Activated CD4-positive, alpha-beta memory T cell treated with anti-CD3 and anti-CD28 coated beads, Interleukin-2, amount 10 ng/mL, durations not matched to agents 7 days and 5 days (primary cell): Measurements from ENCODE around the gene ACTA1. TPM values are rescaled to one million over a fixed set of nuclear protein-coding genes. Genes with fewer than 3 reads are reported as not detected.
"Not testable (repeated sequence)": the region's sequence is repeated elsewhere in the genome, so short reads cannot be mapped to it uniquely, and the experiment has no call there.

Experiments
- CTCF ChIA-PET: fragments of 350-600 bp; sonication (Branson Sonifier 250); formaldehyde crosslinking; loops from one replicate; lab custom pipeline; 2021; ENCODE audit warnings: antibody characterized with exemption, inconsistent platforms; lab: Charles Lee
- POLR2A ChIA-PET: fragments of 350-600 bp; sonication (Branson Sonifier 250); formaldehyde crosslinking; loops from one replicate; lab custom pipeline; 2021; ENCODE audit warnings: antibody characterized with exemption; lab: Charles Lee
- DNase-seq: peaks from one replicate; pipeline ENCODE4 v3.0.0-alpha.2; 2020
- H3K27ac Mint-ChIP-seq: one replicate; pipeline ENCODE4 v1.8.0; 2021; ENCODE audit warnings: mild to moderate bottlenecking, mixed read lengths
- H3K27me3 Mint-ChIP-seq: one replicate; pipeline ENCODE4 v1.8.0; 2021; ENCODE audit warnings: mixed read lengths
- H3K36me3 Mint-ChIP-seq: one replicate; pipeline ENCODE4 v1.8.0; 2021; ENCODE audit warnings: low read depth, mixed read lengths
- H3K4me1 Mint-ChIP-seq: one replicate; pipeline ENCODE4 v1.8.0; 2021; ENCODE audit warnings: mixed read lengths
- H3K4me3 Mint-ChIP-seq: one replicate; pipeline ENCODE4 v1.8.0; 2021; ENCODE audit warnings: mild to moderate bottlenecking, mixed read lengths
- H3K9me3 Mint-ChIP-seq: one replicate; pipeline ENCODE4 v1.8.0; 2021; ENCODE audit warnings: mixed read lengths
- total RNA-seq, 2 experiments: library from RNA; stranded (reverse); gene quantifications; one replicate each; pipeline ENCODE4 v1.2.3, GENCODE V29; 2021

The ACTA1 gene
- total RNA-seq, 2 experiments from 2014 or later = not detected

DNA sequence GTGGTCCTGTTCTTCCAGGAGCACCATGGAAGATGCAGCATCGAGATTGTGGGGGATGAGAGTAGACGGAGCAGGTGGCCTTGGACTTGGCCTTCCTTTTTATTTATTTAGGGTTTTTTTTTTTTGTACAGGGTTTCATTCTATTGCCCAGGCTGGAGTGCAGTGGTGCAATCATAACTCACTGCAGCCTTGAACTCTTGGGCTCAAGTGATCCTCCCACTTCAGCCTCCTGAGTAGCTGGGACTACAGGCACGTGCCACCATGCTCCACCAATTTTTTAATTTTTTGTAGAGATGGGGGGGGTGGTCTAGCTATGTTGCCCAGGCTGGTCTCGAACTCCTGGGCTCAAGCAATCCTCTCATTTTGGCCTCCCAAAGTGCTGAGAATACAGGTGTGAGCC lies 31.6 kb downstream of the ACTA1 start:
- peaks cover 45% of the 10 kb centered on the region for H3K27me3 Mint-ChIP-seq
- H3K27ac Mint-ChIP-seq, H3K4me1 Mint-ChIP-seq, H3K4me3 Mint-ChIP-seq, POLR2A ChIA-PET, H3K36me3 Mint-ChIP-seq, DNase-seq, H3K9me3 Mint-ChIP-seq: not testable (repeated sequence)
- CTCF ChIA-PET = interaction anchor here (0.9 kb wide), 1 partner anchor 15 kb away, joined by 7 read pairs; no protein-coding TSS in a partner anchor

- no peaks in the 10 kb centered on the region for H3K36me3 Mint-ChIP-seq
- ChIA-PET CTCF (interaction anchor here (1.6 kb wide), 1 partner anchor 84 kb away, joined by 4 read pairs; no protein-coding TSS in a partner anchor), POLR2A (no interaction called here)
- H3K4me1 Mint-ChIP-seq = peaks cover 1% of the 10 kb centered on the region
- no peaks in the 10 kb centered on the region for H3K9me3 Mint-ChIP-seq
- no peak overlapping the region for H3K27ac Mint-ChIP-seq
- no peak overlapping the region for H3K4me3 Mint-ChIP-seq
- DNase-seq = no peak
- H3K27me3 Mint-ChIP-seq = peaks cover 36% of the 10 kb centered on the region
Measured at GRCh38 chr1:229397762-229398161, 36.1 kb downstream of the ACTA1 start.

DNA sequence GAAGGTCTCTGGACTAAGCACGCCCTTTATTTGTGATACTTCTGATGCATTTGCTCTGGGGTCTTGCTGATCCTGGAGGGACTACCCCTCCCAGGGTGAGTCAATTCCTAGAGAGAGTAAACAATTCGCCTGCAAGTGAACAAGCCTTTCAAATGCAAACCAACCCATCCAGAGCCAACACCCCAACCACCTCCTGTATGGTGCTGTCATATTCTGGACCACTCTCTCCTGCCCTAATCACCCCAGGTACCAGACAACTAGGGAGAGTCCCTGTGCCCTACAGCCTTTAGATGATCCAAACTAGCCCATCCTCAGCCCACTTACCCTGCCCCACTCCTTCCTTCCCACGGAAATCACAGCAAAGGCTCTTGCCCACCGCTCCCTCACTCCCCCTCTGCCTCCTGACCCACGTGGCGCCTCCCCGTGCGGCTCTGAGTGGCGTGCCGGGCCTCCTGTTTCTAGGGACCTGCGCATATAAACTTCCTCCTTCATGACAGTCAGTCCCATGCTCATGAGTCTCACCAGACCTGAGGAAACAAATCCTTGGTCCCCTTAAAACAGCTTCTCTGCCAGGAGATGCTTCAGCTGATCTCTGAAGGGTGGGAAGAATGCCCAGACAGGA lies 37.2 kb downstream of the ACTA1 start:
- no peaks in the 10 kb centered on the region for H3K9me3 Mint-ChIP-seq
- peaks cover 1% of the 10 kb centered on the region for H3K4me1 Mint-ChIP-seq
- H3K36me3 Mint-ChIP-seq = no peaks in the 10 kb centered on the region
- no peak overlapping the region for H3K4me3 Mint-ChIP-seq
- no peak for DNase-seq
- peaks cover 35% of the 10 kb centered on the region for H3K27me3 Mint-ChIP-seq
- CTCF ChIA-PET = interaction anchor here (1.6 kb wide), 1 partner anchor 85 kb away, joined by 4 read pairs; no protein-coding TSS in a partner anchor
- POLR2A ChIA-PET = no interaction called here
- H3K27ac Mint-ChIP-seq = no peak overlapping the region

- POLR2A ChIA-PET, H3K9me3 Mint-ChIP-seq: not testable (repeated sequence)
Measured at GRCh38 chr1:229394517-229394916, 39.4 kb downstream of the ACTA1 start.

DNA sequence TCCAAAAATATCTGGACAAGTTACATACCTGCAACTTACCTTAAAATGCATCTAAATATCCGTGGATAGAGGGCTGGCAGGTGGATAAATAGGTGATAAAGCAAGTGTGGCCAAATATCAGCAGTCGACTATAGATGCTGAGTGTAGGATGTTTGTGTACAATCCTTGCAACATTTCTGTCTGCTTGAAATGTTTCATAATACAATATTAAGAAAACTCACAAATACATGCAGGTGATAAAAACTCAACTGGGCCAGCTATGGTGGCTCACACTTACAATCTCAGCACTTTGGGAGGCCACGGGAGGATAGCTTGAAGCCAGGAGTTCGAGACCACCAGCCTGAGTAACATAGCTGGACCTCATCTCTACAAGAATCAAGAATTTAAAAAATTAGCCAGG lies 41.0 kb downstream of the ACTA1 start:
- no peak for DNase-seq
- no peak overlapping the region for H3K4me3 Mint-ChIP-seq
- H3K9me3 Mint-ChIP-seq = no peaks in the 10 kb centered on the region
- ChIA-PET POLR2A (no interaction called here), CTCF (no interaction called here)
- no peaks in the 10 kb centered on the region for H3K36me3 Mint-ChIP-seq
- no peak overlapping the region for H3K27ac Mint-ChIP-seq
- H3K4me1 Mint-ChIP-seq = peaks cover 1% of the 10 kb centered on the region
- H3K27me3 Mint-ChIP-seq = peaks cover 29% of the 10 kb centered on the region

More at GRCh38 chr1:229394517-229394916, 39.4 kb downstream of the ACTA1 start:
- peaks cover 28% of the 10 kb centered on the region for H3K27me3 Mint-ChIP-seq
- H3K4me3 Mint-ChIP-seq, CTCF ChIA-PET, DNase-seq, H3K36me3 Mint-ChIP-seq, H3K4me1 Mint-ChIP-seq, H3K27ac Mint-ChIP-seq: not testable (repeated sequence)

DNA sequence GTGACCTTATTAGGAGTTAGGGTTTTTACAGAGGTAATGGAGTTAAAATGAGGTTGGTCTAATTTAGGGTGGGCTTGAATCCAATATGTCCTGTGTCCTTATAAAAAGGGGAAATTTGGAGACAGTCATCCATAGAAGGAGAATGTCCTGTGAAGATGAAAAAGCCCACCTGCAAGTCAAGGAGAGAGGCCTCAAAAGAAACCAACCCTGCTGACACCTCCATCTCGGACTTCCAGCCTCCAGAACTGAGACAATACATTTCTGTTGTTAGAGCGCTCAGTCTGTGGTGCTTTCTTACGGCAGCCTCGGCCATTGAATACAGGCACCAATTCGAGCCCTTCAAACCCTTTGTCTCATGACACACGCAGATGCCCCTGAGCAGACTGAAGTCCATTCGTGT lies 43.8 kb downstream of the ACTA1 start:
- ChIA-PET POLR2A (no interaction called here), CTCF (no interaction called here)
- H3K9me3 Mint-ChIP-seq = no peaks in the 10 kb centered on the region
- DNase-seq = no peak
- no peaks in the 10 kb centered on the region for H3K36me3 Mint-ChIP-seq
- H3K27me3 Mint-ChIP-seq = peaks cover 25% of the 10 kb centered on the region
- no peak overlapping the region for H3K4me3 Mint-ChIP-seq
- H3K27ac Mint-ChIP-seq = no peak overlapping the region
- no peaks in the 10 kb centered on the region for H3K4me1 Mint-ChIP-seq

DNA sequence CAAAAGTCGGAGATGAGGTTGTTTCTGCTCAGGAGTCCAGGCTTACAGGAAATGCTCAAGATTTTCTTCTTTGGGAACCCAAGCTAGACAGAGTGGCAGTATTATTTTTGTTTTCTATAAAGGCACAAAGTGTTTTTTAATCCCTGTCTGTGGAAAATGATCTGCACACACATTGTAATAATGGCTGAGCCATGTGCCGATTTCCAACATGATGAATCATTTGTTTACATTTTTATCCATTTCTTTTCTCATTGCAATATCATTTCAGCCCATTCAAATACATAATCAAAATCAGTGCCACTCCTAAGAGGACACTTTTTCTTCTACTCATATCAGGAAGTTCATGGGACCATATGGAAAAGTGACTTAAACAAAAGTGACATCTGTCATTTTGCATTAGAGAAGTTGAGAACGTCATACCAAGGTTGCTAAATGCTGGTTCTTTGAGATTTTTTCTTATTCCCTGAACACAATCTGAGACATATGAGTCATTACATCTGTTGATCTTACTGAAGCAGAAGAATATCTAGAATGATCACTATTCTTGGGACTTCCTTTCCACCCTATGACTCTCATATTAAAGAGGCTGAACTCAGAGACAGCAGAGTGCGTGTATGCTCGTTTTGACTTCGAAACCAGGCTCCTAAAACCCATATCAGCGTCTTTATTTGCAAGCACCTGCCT lies 44.9 kb downstream of the ACTA1 start:
- no peak overlapping the region for H3K4me3 Mint-ChIP-seq
- no peak for DNase-seq
- H3K27me3 Mint-ChIP-seq = peaks cover 20% of the 10 kb centered on the region
- no peak overlapping the region for H3K27ac Mint-ChIP-seq
- POLR2A ChIA-PET = no interaction called here
- H3K4me1 Mint-ChIP-seq = no peaks in the 10 kb centered on the region
- no peaks in the 10 kb centered on the region for H3K9me3 Mint-ChIP-seq
- no peaks in the 10 kb centered on the region for H3K36me3 Mint-ChIP-seq
- CTCF ChIA-PET = interaction anchor here (1.8 kb wide), 1 partner anchor 15 kb away, joined by 3 read pairs; no protein-coding TSS in a partner anchor

DNA sequence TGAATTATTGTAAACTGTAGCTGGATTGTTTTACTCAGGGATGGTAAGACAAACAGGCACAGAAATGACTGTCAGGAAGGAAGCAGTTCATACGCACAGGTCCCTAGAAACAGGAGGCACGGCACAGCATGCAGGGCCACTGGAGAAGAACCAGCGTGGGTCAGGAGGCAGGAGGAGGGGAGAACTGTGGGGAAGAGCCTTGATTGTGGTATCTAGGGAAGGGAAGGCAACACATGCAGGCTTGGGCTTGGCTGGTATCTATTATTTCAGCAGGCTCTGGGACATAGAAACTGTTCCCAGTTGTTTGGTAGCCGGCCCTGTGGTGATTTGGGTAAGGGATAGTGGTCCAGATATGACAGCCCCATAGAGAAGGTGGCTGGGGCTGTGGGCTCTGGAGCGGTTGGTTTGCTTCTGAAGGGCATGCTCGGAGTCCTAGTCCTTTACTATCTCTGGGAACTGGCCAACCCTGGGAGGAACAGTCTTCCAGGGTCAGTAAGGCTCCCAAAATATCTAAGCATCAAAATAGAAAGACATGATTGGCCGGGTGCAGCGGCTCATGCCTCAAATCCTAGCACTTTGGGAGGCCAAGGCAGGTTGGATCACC lies 47.9 kb downstream of the ACTA1 start:
- Mint-ChIP-seq H3K4me1 (no peaks in the 10 kb centered on the region), H3K9me3 (no peaks in the 10 kb centered on the region), H3K27ac (no peak overlapping the region), H3K36me3 (no peaks in the 10 kb centered on the region), H3K4me3 (no peak overlapping the region), H3K27me3 (peaks cover 17% of the 10 kb centered on the region)
- DNase-seq = no peak
- POLR2A ChIA-PET = no interaction called here
- CTCF ChIA-PET = no interaction called here

DNA sequence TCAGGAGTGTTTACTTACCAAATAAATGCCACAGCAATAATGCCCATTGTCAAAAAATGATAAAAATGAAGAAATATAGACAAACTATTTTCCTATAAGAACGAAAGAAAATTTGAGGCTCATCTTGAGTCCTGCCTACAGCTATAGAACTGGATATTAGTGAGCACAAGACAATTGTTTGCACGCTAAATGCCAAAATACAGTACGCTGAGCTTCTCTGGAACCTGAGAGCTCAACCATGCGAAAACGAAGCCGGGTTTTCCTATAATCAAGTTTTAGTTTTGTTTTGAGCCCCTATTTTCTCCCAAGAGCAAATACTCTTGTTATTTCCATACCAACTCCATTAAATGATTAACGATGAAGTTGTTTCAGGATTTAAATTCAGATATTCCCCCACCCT lies 49.1 kb downstream of the ACTA1 start:
- Mint-ChIP-seq H3K36me3 (no peaks in the 10 kb centered on the region), H3K27me3 (peaks cover 19% of the 10 kb centered on the region), H3K4me3 (no peak overlapping the region), H3K4me1 (no peaks in the 10 kb centered on the region), H3K9me3 (no peaks in the 10 kb centered on the region), H3K27ac (no peak overlapping the region)
- POLR2A ChIA-PET = no interaction called here
- CTCF ChIA-PET = no interaction called here
- no peak for DNase-seq

DNA sequence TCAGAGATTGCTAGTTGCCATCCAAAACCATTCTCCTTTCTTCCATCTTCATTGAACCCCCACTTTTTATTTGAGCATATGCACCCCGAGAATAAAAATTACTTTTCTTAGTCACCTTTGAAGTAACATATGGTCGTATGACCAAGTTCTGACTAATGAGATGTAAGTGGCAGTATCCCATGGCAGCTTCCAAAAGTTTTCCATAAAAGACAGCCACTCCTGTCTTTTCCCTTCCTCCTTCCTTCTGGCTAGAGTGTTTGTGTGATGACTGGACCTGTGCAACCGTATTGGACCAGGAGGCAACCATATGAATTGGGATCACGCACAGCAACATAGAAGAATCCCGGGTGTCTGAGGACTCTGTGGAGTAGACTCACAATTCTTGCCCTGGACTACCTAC lies 49.9 kb downstream of the ACTA1 start:
- ChIA-PET POLR2A (no interaction called here), CTCF (no interaction called here)
- Mint-ChIP-seq H3K27ac (no peak overlapping the region), H3K36me3 (no peaks in the 10 kb centered on the region), H3K27me3 (peaks cover 15% of the 10 kb centered on the region), H3K9me3 (no peaks in the 10 kb centered on the region), H3K4me3 (no peak overlapping the region), H3K4me1 (no peaks in the 10 kb centered on the region)
- no peak for DNase-seq

- ChIA-PET CTCF (no interaction called here), POLR2A (no interaction called here)
- no peak for DNase-seq
- H3K27ac Mint-ChIP-seq = no peak overlapping the region
- no peaks in the 10 kb centered on the region for H3K36me3 Mint-ChIP-seq
- H3K4me3 Mint-ChIP-seq = no peak overlapping the region
- H3K9me3 Mint-ChIP-seq = no peaks in the 10 kb centered on the region
- peaks cover 11% of the 10 kb centered on the region for H3K27me3 Mint-ChIP-seq
- no peaks in the 10 kb centered on the region for H3K4me1 Mint-ChIP-seq
Measured at GRCh38 chr1:229383188-229383587, 50.7 kb downstream of the ACTA1 start.
